Colonic mucosa (tissue), 4 donors: ENCODE data around the gene UBAP2. TPM values are rescaled to one million over a fixed set of nuclear protein-coding genes. Genes with fewer than 3 reads are reported as not detected.

Experiments used
- DNase-seq: peaks from one replicate; pipeline ENCODE4 v3.0.0-alpha.2; 2020
- H3K27ac ChIP-seq: fragments of 200-600 bp; one replicate; pipeline ENCODE4 v1.8.0; 2021
- H3K27me3 ChIP-seq: fragments of 200-600 bp; one replicate; pipeline ENCODE4 v1.8.0; 2021
- H3K36me3 ChIP-seq: fragments of 200-600 bp; one replicate; pipeline ENCODE4 v1.8.0; 2021
- H3K4me1 ChIP-seq: fragments of 200-600 bp; one replicate; pipeline ENCODE4 v1.8.0; 2021; ENCODE audit warnings: mild to moderate bottlenecking
- H3K4me3 ChIP-seq: fragments of 200-600 bp; one replicate; pipeline ENCODE4 v1.8.0; 2021
- H3K9ac ChIP-seq, 2 donors: one replicate each; pipeline ENCODE4 v1.7.0; 2013; ENCODE audit warnings: control low read depth in 2 of 2, low read depth in 2 of 2, low read length in 2 of 2
- H3K9me3 ChIP-seq: fragments of 200-600 bp; one replicate; pipeline ENCODE4 v1.8.0; 2021
- CTCF ChIP-seq: fragments of 200-600 bp; IDR thresholded peaks from one replicate; pipeline ENCODE4 v1.8.0; 2022; ENCODE audit warnings: antibody characterized with exemption, mild to moderate bottlenecking
- intact Hi-C: fragments of 100-400 bp; cut with DNase I; formaldehyde crosslinking; loops from one replicate; pipeline ENCODE4 v1.14.1; 2022
- total RNA-seq, 2 donors: library from RNA; stranded (reverse); fragmentation: NEBNext Ultra II Directional in 1 of 2; extraction: Animal tissue kit (Norgen Biotek cat#: 25700) in 1 of 2; gene quantifications; one replicate each; pipeline ENCODE4 v1.2.1, GENCODE V29; 2021
- donor health status: healthy.
- donor health status: DM: no; HTN: no; CAD: no.
- donor health status: DM: no; HTN: no; CAD: no.

Gene UBAP2
- total RNA-seq, 2 donors from 2014 or later: 26.9 to 42.0 TPM

- Histone ChIP-seq H3K4me1 (no peaks in the 10 kb centered on the region), H3K4me3 (no peak overlapping the region), H3K9ac (no peak overlapping the region), H3K9me3 (no peaks in the 10 kb centered on the region), H3K27ac (no peak overlapping the region), H3K36me3 (no peaks in the 10 kb centered on the region), H3K27me3 (no peaks in the 10 kb centered on the region)
- TF ChIP-seq CTCF: no peak
- no peak for DNase-seq
- intact Hi-C loops: no loop called here
These were observed 96.6 kb downstream of the UBAP2 start for GRCh38 chr9:33952066-33952465.

- H3K9ac ChIP-seq: no peak overlapping the region
- H3K27ac ChIP-seq: no peak overlapping the region
- DNase-seq: no peak
- TF ChIP-seq CTCF: no peak
- intact Hi-C loops: no loop called here
- no peaks in the 10 kb centered on the region for H3K27me3 ChIP-seq
- no peaks in the 10 kb centered on the region for H3K4me1 ChIP-seq
- no peaks in the 10 kb centered on the region for H3K36me3 ChIP-seq
- no peaks in the 10 kb centered on the region for H3K9me3 ChIP-seq
- no peak overlapping the region for H3K4me3 ChIP-seq
These were observed 98.3 kb downstream of the UBAP2 start for GRCh38 chr9:33950371-33950770.

GRCh38 chr9:33946779-33947535, 101.7 kb downstream of the UBAP2 start:
- no peak for TF ChIP-seq CTCF
- H3K4me1 ChIP-seq: no peaks in the 10 kb centered on the region
- no peak overlapping the region for H3K9ac ChIP-seq
- H3K9me3 ChIP-seq: no peaks in the 10 kb centered on the region
- no peaks in the 10 kb centered on the region for H3K27me3 ChIP-seq
- H3K36me3 ChIP-seq: no peaks in the 10 kb centered on the region
- intact Hi-C loops: no loop called here
- H3K4me3 ChIP-seq: no peak overlapping the region
- no peak overlapping the region for H3K27ac ChIP-seq
- DNase-seq: no peak

GRCh38 chr9:33943389-33943788, 105.3 kb downstream of the UBAP2 start:
- Histone ChIP-seq H3K27ac (no peak overlapping the region), H3K9ac (no peak overlapping the region), H3K4me1 (no peaks in the 10 kb centered on the region), H3K36me3 (no peaks in the 10 kb centered on the region), H3K4me3 (no peak overlapping the region), H3K27me3 (no peaks in the 10 kb centered on the region), H3K9me3 (no peaks in the 10 kb centered on the region)
- intact Hi-C loops: no loop called here
- TF ChIP-seq CTCF: no peak
- no peak for DNase-seq

- no peak overlapping the region for H3K9ac ChIP-seq
- no peaks in the 10 kb centered on the region for H3K4me1 ChIP-seq
- no peaks in the 10 kb centered on the region for H3K27me3 ChIP-seq
- TF ChIP-seq CTCF: no peak
- no peaks in the 10 kb centered on the region for H3K9me3 ChIP-seq
- no peaks in the 10 kb centered on the region for H3K36me3 ChIP-seq
- no peak overlapping the region for H3K27ac ChIP-seq
- intact Hi-C loops: no loop called here
- no peak for DNase-seq
- no peak overlapping the region for H3K4me3 ChIP-seq
These were observed 106.1 kb downstream of the UBAP2 start for GRCh38 chr9:33942471-33943083.
